Ovary (tissue), 9 donors: ENCODE data around the gene AKT3. TPM values are rescaled to one million over a fixed set of nuclear protein-coding genes. Genes with fewer than 3 reads are reported as not detected.

Experiments used
- DNase-seq, 5 donors: peaks; one replicate each; pipeline ENCODE4 v3.0.0-alpha.2; 2019 to 2020
- H3K27ac ChIP-seq, 2 donors: fragments of 200-600 bp; one replicate each; pipeline versions ENCODE4 v1.5.1 to v1.8.0; 2019 to 2022
- H3K27me3 ChIP-seq: fragments of 200-600 bp; one replicate; pipeline ENCODE4 v1.8.0; 2022
- H3K36me3 ChIP-seq: fragments of 200-600 bp; sonication (generic); one replicate; pipeline ENCODE4 v1.5.1; 2019
- H3K4me1 ChIP-seq: one replicate; pipeline ENCODE4 v1.8.1; 2013; ENCODE audit warnings: mild to moderate bottlenecking, moderate library complexity; ENCODE audit not compliant: insufficient read depth
- H3K4me3 ChIP-seq: fragments of 200-600 bp; sonication (generic); one replicate; pipeline ENCODE4 v1.5.1; 2017
- H3K9me3 ChIP-seq, 2 donors: fragments of 200-600 bp in 1 of 2; sonication (generic) in 1 of 2; one replicate each; pipeline versions ENCODE4 v1.5.1 to v1.8.1; 2013 to 2019; ENCODE audit warnings: mild to moderate bottlenecking in 1 of 2, moderate library complexity in 1 of 2
- EP300 ChIP-seq: sonication (generic); formaldehyde crosslinking; IDR thresholded peaks from one replicate; pipeline ENCODE4 v1.6.1; 2017; ENCODE audit warnings: antibody characterized with exemption
- POLR2A ChIP-seq: fragments of 450-650 bp; IDR thresholded peaks from one replicate; pipeline ENCODE4 v1.6.1; 2017; ENCODE audit warnings: antibody characterized with exemption, mild to moderate bottlenecking, moderate library complexity
- WGBS, 3 donors: extraction: QIAGEN DNeasy Blood & Tissue Kit in 1 of 3; methylation state at CpG; one replicate each; pipeline versions ENCODE4 v1.1.5 to v1.1.7; 2013 to 2017; 5-methylcytosine and 5-hydroxymethylcytosine counted together
- intact Hi-C, 4 donors: fragments of 100-400 bp; cut with DNase I; formaldehyde crosslinking; loops; one replicate each; pipeline versions ENCODE4 v1.11.0 to v1.15.1; 2022 to 2023
- polyA plus RNA-seq, 2 donors: library from polyadenylated mRNA; stranded (reverse); fragments of 200-250 nt in 1 of 2; fragments of 350-450 nt in 1 of 2; fragmentation: Illumina TruSeq in 1 of 2; extraction: RNeasy Lipid Tissue Mini Kit (QIAGEN cat#74804) in 1 of 2; gene quantifications; one replicate each; pipeline ENCODE4 v1.2.3, GENCODE V29; 2013 to 2014
- total RNA-seq, 7 donors: library from RNA; depleted of rRNA in 2 of 7; stranded (reverse); fragments of >200 nt in 2 of 7; fragmentation: NEBNext Ultra II Directional in 3 of 7; extraction: Animal tissue kit (Norgen Biotek cat#: 25700) in 3 of 7; gene quantifications; one replicate each; pipeline versions ENCODE4 v1.1.0 to v1.2.4, GENCODE V29; 2016 to 2023
- TF ChIP-seq, protein P1 (sequence below), 3 donors: fragments of 450-650 bp in 2 of 3; fragments of 200-600 bp in 1 of 3; IDR thresholded peaks; one replicate each; pipeline versions ENCODE4 v1.5.1 to v1.8.0; 2016 to 2022; ENCODE audit warnings: antibody characterized with exemption in 3 of 3, mild to moderate bottlenecking in 1 of 3
- donor health status: DM: no; HTN: no; CAD: no; lungs with moderate emphysema.
- donor health status: DM: no; HTN: no; CAD: no.
- donor health status: Bipolar disorder and iron deficiency.
- donor health status: DM: yes; HTN: yes; CAD: no.
- donor health status: DM: no; HTN: no; CAD: no.
- donor health status: DM: yes; HTN: yes; CAD: no.

Gene AKT3
- total and polyA plus RNA-seq, 9 donors: 27.2 to 202 (median 111) TPM

DNA sequence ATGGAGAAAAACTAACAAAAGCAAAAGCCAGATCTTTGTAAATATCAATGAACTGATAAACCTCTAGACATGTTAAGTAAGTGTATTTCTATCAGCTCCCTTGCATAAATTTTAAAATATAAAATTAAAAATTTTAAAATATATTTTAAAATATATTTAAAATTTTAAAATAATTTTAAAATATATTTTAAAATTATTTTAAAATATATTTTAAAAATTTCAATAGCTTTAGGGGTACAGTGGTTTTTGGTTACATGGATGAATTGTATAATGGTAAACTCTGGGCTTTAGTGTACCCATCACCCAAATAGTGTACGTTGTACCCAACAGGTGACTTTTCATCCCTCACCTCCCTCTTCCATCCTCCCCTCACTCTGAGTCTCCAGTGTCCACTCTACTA lies 315.0 kb downstream of the AKT3 start:
- DNase-seq: no peak
- no peaks in the 10 kb centered on the region for H3K4me1 ChIP-seq
- H3K27ac ChIP-seq: no peak overlapping the region
- no peaks in the 10 kb centered on the region for H3K9me3 ChIP-seq
- 96 to 100% (median 98%) methylated on average over 1 of the region's 1 CpG for WGBS, 3 donors
- no peak overlapping the region for H3K4me3 ChIP-seq
- no peak for TF ChIP-seq EP300
- TF ChIP-seq POLR2A: no peak
- TF ChIP-seq, protein P1, sequence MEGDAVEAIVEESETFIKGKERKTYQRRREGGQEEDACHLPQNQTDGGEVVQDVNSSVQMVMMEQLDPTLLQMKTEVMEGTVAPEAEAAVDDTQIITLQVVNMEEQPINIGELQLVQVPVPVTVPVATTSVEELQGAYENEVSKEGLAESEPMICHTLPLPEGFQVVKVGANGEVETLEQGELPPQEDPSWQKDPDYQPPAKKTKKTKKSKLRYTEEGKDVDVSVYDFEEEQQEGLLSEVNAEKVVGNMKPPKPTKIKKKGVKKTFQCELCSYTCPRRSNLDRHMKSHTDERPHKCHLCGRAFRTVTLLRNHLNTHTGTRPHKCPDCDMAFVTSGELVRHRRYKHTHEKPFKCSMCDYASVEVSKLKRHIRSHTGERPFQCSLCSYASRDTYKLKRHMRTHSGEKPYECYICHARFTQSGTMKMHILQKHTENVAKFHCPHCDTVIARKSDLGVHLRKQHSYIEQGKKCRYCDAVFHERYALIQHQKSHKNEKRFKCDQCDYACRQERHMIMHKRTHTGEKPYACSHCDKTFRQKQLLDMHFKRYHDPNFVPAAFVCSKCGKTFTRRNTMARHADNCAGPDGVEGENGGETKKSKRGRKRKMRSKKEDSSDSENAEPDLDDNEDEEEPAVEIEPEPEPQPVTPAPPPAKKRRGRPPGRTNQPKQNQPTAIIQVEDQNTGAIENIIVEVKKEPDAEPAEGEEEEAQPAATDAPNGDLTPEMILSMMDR (IDR thresholded peaks at IDR 0.05): no peak
- H3K27me3 ChIP-seq: no peaks in the 10 kb centered on the region
- H3K36me3 ChIP-seq: no peaks in the 10 kb centered on the region
- intact Hi-C loops: no loop called here

DNA sequence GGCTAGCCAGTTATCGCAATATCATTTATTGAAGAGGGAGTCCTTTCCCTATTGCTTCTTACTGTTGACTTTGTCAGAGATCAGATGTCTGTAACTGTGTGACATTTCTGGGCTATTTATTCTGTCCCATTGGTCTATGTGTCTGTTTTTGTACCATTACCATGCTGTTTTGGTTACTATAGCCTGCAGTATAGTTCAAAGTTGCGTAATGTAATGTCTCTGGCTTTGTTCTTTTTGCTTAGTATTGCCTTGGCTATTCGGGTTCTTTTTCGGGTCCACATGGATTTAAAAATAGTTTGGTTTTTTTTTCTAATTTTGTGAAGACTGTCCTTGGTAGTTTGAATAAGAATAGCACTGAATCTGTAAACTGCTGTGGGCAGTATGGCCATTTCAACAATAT lies 320.5 kb downstream of the AKT3 start:
- TF ChIP-seq, protein P1 (IDR thresholded peaks at IDR 0.05): no peak
- TF ChIP-seq POLR2A: no peak
- no peaks in the 10 kb centered on the region for H3K9me3 ChIP-seq
- H3K36me3 ChIP-seq: no peaks in the 10 kb centered on the region
- no peaks in the 10 kb centered on the region for H3K27me3 ChIP-seq
- no peak overlapping the region for H3K27ac ChIP-seq
- intact Hi-C loops: no loop called here
- H3K4me1 ChIP-seq: no peaks in the 10 kb centered on the region
- DNase-seq: no peak
- 95 to 99% (median 96%) methylated on average over 4 of the region's 4 CpGs for whole genome bisulfite sequencing, 3 donors
- no peak overlapping the region for H3K4me3 ChIP-seq

DNA sequence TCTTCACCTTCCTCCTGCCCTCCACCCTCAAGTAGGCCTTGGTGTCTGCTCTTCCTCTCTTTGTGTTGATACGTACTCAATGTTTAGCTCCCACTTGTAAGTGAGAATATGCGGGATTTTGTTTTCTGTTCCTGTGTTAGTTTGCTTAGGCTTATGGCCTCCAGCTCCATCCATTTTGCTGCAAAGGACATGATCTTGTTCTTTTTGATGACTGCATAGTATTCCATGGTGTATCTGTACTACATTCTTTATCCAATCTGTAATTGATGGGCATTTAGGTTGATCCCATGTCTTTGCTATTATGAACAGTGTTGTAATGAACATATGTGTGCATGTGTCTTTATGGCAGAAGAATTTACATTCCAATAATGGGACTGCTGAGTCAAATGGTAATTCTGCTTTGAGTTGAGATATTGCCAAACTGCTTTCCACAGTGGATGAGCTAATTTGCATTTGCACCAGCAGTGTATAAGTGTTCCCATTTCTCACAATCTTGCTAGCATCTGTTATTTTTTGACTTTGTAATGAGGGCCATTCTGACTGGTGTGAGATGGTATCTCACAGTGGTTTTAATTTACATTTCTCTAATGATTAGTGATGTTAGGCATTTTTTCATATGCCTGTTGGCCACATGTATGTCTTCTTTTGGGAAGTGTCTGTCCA lies 321.5 kb downstream of the AKT3 start:
- no peaks in the 10 kb centered on the region for H3K9me3 ChIP-seq
- no peak overlapping the region for H3K4me3 ChIP-seq
- H3K4me1 ChIP-seq: no peaks in the 10 kb centered on the region
- whole genome bisulfite sequencing, 3 donors: 98% methylated on average over 2 of the region's 2 CpGs
- TF ChIP-seq POLR2A: no peak
- no peak for TF ChIP-seq EP300
- TF ChIP-seq, protein P1 (IDR thresholded peaks at IDR 0.05): no peak
- no peaks in the 10 kb centered on the region for H3K36me3 ChIP-seq
- H3K27ac ChIP-seq: no peak overlapping the region
- H3K27me3 ChIP-seq: no peaks in the 10 kb centered on the region
- no peak for DNase-seq
- intact Hi-C loops: no loop called here

DNA sequence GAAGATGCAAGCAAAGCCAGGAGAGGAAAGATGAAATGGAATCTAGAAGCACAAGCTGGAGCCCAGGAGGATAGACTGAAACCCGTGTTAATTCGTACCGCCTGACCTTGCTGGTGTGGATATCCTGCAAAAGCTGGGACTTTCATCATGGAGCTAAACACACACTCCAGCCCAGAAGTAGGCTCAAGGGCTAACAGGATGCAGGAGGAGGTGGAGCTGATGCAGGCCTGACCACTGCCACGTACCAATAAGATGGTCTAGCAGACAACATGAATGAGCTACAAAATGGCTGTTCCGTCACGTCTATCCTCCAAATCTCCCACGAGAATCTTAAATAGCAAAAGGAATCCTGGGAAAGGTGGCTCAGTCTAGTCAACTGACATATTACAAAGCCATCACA lies 323.9 kb downstream of the AKT3 start:
- Histone ChIP-seq H3K27ac (no peak overlapping the region), H3K4me3 (no peak overlapping the region), H3K9me3 (no peaks in the 10 kb centered on the region), H3K4me1 (no peaks in the 10 kb centered on the region), H3K27me3 (no peaks in the 10 kb centered on the region), H3K36me3 (no peaks in the 10 kb centered on the region)
- intact Hi-C loops: no loop called here
- DNase-seq: no peak
- WGBS, 3 donors: 96 to 97% (median 96%) methylated on average over 7 of the region's 7 CpGs
- TF ChIP-seq, protein P1 (IDR thresholded peaks at IDR 0.05): no peak
- no peak for TF ChIP-seq EP300
